OCI-LY7 (cell line): ENCODE results near the gene STIM1. TPM values are rescaled to one million over a fixed set of nuclear protein-coding genes. Genes with fewer than 3 reads are reported as not detected.

Experiments
- BruUV-seq: library from RNA; stranded (reverse); fragments of 400-500 nt; replicated peaks from 2 replicates; lab custom pipeline; 2021; lab: Mats Ljungman, UMichigan
- CTCF ChIA-PET: fragments of 300-600 bp; sonication (Branson Sonifier 250); formaldehyde crosslinking; loops from one replicate; lab custom pipeline; 2022; ENCODE audit warnings: antibody characterized with exemption; ENCODE audit not compliant: unreplicated experiment; lab: Charles Lee
- POLR2A ChIA-PET: fragments of 300-600 bp; sonication (Branson Sonifier 250); formaldehyde crosslinking; loops from one replicate; lab custom pipeline; 2022; ENCODE audit warnings: antibody characterized with exemption; lab: Charles Lee
- DNase-seq: peaks from one replicate; pipeline ENCODE4 v3.0.0-alpha.2; 2015; ENCODE audit warnings: low spot score
- H2AFZ ChIP-seq: fragments of 200-600 bp; sonication (generic), shearing (Covaris generic); 2 replicates; pipeline ENCODE4 v1.6.1; 2014; ENCODE audit warnings: mild to moderate bottlenecking, antibody characterized with exemption, low read length, moderate library complexity
- H3K27ac ChIP-seq: fragments of 200-600 bp; sonication (generic); 2 replicates; pipeline ENCODE4 v1.5.1; 2014; ENCODE audit warnings: mixed run types, low read depth, mild to moderate bottlenecking, moderate library complexity, low read length, inconsistent platforms; ENCODE audit not compliant: poor library complexity, severe bottlenecking
- H3K36me3 ChIP-seq: fragments of 200-600 bp; sonication (generic); 2 replicates; pipeline ENCODE4 v1.6.1; 2014; ENCODE audit warnings: mild to moderate bottlenecking, antibody characterized with exemption, low read length, moderate library complexity, mixed read lengths; ENCODE audit not compliant: insufficient read depth
- H3K4me1 ChIP-seq: fragments of 200-600 bp; sonication (generic); 2 replicates; pipeline ENCODE4 v1.5.1; 2014; ENCODE audit warnings: mild to moderate bottlenecking, low read length; ENCODE audit not compliant: insufficient read depth, poor library complexity, severe bottlenecking
- H3K4me2 ChIP-seq: fragments of 200-600 bp; sonication (generic); 2 replicates; pipeline ENCODE4 v1.6.1; 2014; ENCODE audit warnings: mild to moderate bottlenecking, low read length
- H3K4me3 ChIP-seq: fragments of 200-600 bp; sonication (generic); 2 replicates; pipeline ENCODE4 v1.5.1; 2014; ENCODE audit warnings: mild to moderate bottlenecking, low read depth, low read length; ENCODE audit not compliant: poor library complexity, severe bottlenecking
- H3K79me2 ChIP-seq: fragments of 200-600 bp; sonication (generic); 2 replicates; pipeline ENCODE4 v1.6.1; 2016; ENCODE audit warnings: low read depth, mild to moderate bottlenecking, low read length, moderate library complexity, mixed read lengths; ENCODE audit not compliant: insufficient read depth
- H3K9me2 ChIP-seq: fragments of 200-600 bp; sonication (generic); 2 replicates; pipeline ENCODE4 v1.6.1; 2016; ENCODE audit warnings: mild to moderate bottlenecking, low read length, mixed read lengths; ENCODE audit not compliant: insufficient read depth
- H3K9me3 ChIP-seq: fragments of 200-600 bp; sonication (generic); 2 replicates; pipeline ENCODE4 v1.6.1; 2014; ENCODE audit warnings: mild to moderate bottlenecking, mixed run types, low read length, mixed read lengths
- H4K20me1 ChIP-seq: fragments of 200-600 bp; sonication (generic); 2 replicates; pipeline ENCODE4 v1.6.1; 2014; ENCODE audit warnings: mild to moderate bottlenecking, antibody characterized with exemption, low read length, moderate library complexity, mixed read lengths; ENCODE audit not compliant: insufficient read depth
- EZH2phosphoT487 ChIP-seq: fragments of 200-600 bp; sonication (generic); IDR thresholded peaks from 2 replicates; pipeline ENCODE4 v1.6.1; 2018; ENCODE audit warnings: low read depth, borderline replicate concordance, mild to moderate bottlenecking, mixed run types, antibody characterized with exemption, low read length, moderate library complexity, mixed read lengths
- intact Hi-C: fragments of 100-400 bp; cut with micrococcal nuclease; formaldehyde crosslinking; loops from one replicate; pipeline ENCODE4 v1.10.0; 2022; ENCODE audit not compliant: unreplicated experiment
- total RNA-seq, 2 experiments: library from RNA; depleted of rRNA in 1 of 2; stranded (reverse); fragments of >200 nt in 1 of 2; shearing (Covaris generic) in 1 of 2; gene quantifications; 2 replicates each; pipeline ENCODE4 v1.2.3, GENCODE V29; 2014 to 2022
- TF ChIP-seq, protein P1 (sequence below): fragments of 200-600 bp; sonication (generic); conservative IDR thresholded peaks from 2 replicates; pipeline ENCODE4 v1.5.1; 2014; ENCODE audit warnings: mild to moderate bottlenecking, antibody characterized with exemption, low read length, moderate library complexity, mixed read lengths

The STIM1 gene
- total RNA-seq, 2 experiments from 2014 or later: 21.0 to 49.1 TPM

DNA sequence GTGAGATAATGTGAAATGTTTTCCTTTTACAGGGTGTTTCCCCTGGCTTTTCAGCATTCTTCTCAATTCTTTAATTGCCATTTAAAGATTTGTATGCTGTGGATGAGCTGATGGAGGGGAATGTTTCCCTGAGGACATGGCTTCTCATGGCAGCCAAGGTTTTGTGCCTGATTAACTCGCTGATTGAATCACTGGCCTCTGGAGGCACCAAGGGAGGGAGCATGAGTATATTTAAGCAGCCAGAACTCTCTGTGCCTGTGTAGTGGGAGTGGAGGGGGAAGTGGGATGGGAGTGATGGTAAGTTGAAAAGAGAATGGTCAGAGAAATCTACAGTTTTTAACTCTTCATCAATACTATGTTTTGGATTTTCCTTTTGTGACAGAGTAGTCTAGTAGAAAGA lies 88.7 kb downstream of the STIM1 start:
- Histone ChIP-seq H3K36me3 (peaks cover 19% of the 10 kb centered on the region), H3K79me2 (peaks cover 20% of the 10 kb centered on the region; the same call in 1 of the 2 replicates), H3K4me3 (no peak overlapping the region), H2AFZ (no peak overlapping the region), H3K4me2 (no peak overlapping the region), H3K9me2 (no peaks in the 10 kb centered on the region), H3K9me3 (peaks cover 8% of the 10 kb centered on the region; the same call in 1 of the 2 replicates), H3K27ac (no peak overlapping the region), H3K4me1 (peaks cover 51% of the 10 kb centered on the region), H4K20me1 (no peaks in the 10 kb centered on the region)
- no peak for DNase-seq
- no peak for TF ChIP-seq EZH2phosphoT487
- TF ChIP-seq, protein P1, sequence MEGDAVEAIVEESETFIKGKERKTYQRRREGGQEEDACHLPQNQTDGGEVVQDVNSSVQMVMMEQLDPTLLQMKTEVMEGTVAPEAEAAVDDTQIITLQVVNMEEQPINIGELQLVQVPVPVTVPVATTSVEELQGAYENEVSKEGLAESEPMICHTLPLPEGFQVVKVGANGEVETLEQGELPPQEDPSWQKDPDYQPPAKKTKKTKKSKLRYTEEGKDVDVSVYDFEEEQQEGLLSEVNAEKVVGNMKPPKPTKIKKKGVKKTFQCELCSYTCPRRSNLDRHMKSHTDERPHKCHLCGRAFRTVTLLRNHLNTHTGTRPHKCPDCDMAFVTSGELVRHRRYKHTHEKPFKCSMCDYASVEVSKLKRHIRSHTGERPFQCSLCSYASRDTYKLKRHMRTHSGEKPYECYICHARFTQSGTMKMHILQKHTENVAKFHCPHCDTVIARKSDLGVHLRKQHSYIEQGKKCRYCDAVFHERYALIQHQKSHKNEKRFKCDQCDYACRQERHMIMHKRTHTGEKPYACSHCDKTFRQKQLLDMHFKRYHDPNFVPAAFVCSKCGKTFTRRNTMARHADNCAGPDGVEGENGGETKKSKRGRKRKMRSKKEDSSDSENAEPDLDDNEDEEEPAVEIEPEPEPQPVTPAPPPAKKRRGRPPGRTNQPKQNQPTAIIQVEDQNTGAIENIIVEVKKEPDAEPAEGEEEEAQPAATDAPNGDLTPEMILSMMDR: no peak
- POLR2A ChIA-PET: interaction anchor here (1.0 to 2.0 kb wide), 5 partner anchors 10 to 90 kb away, joined by 3 to 7 read pairs (median 3); no protein-coding TSS in a partner anchor
- BruUV-seq: no TSS peak
- CTCF ChIA-PET: no interaction called here
- intact Hi-C loops: no loop called here

DNA sequence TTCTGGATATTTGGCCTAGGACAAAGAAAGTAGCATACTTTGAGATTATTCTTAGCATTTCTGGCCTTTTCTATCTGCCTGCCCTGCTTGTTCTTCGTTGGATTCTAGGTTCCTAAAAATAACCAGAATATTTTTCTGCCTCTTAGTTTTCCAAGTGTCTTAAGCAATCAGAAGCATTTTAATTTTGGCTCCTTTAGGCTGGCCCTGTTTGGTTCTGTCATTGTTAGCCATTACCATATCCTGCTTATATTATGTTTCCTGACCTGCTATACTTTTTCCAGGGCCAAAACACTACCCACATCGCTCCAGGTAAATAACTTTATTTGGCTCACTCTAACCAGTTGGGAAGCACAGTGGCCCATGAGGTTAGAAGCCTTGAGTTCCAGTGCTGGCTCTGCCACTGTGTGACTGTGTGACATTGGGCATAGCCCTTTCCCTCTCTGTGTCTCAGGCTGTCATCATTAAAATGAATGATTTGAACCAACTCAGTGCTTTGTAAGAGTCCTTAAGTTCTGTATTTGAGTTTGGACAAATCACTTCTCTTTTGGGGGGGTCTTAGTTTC lies 91.1 kb downstream of the STIM1 start:
- peaks cover 8% of the 10 kb centered on the region; the same call in 1 of the 2 replicates for H3K9me3 ChIP-seq
- peak overlapping the region; percentile 96 for H3K27ac ChIP-seq
- no peak for TF ChIP-seq EZH2phosphoT487
- TF ChIP-seq, protein P1: no peak
- peaks cover 19% of the 10 kb centered on the region for H3K36me3 ChIP-seq
- H2AFZ ChIP-seq: no peak overlapping the region; the same call in 1 of the 2 replicates
- DNase-seq: no peak
- no peaks in the 10 kb centered on the region for H4K20me1 ChIP-seq
- intact Hi-C loops: loop anchor here (2.0 kb wide), 1 partner anchor 92 kb away; the partner anchor contains the start of gene STIM1
- peaks cover 20% of the 10 kb centered on the region; the same call in 1 of the 2 replicates for H3K79me2 ChIP-seq
- CTCF ChIA-PET: interaction anchor here (0.9 to 2.0 kb wide), 2 partner anchors 92 to 97 kb away, joined by 3 to 10 read pairs; partner anchors contain the start of gene STIM1
- peak overlapping the region; percentile 83 for H3K4me2 ChIP-seq
- peak overlapping the region; percentile 52 for H3K4me3 ChIP-seq
- peaks cover 75% of the 10 kb centered on the region for H3K4me1 ChIP-seq
- POLR2A ChIA-PET: interaction anchor here (0.6 to 2.6 kb wide), 6 partner anchors 16 to 522 kb away, joined by 3 to 12 read pairs (median 4); partner anchors contain the start of gene RHOG
- BruUV-seq: no TSS peak
- no peaks in the 10 kb centered on the region for H3K9me2 ChIP-seq
